A673 (cell line): ENCODE measurements around the gene SYT17. TPM values are rescaled to one million over a fixed set of nuclear protein-coding genes. Genes with fewer than 3 reads are reported as not detected.

Source experiments
- BruUV-seq: library from RNA; stranded (reverse); fragments of 400-500 nt; replicated peaks from 2 replicates; lab custom pipeline; 2021; lab: Mats Ljungman, UMichigan
- CTCF ChIA-PET: fragments of 300-600 bp; sonication (Branson Sonifier 250); formaldehyde crosslinking; loops from one replicate; lab custom pipeline; 2022; ENCODE audit warnings: antibody characterized with exemption; lab: Charles Lee
- POLR2A ChIA-PET: fragments of 300-600 bp; sonication (Branson Sonifier 250); formaldehyde crosslinking; loops from one replicate; lab custom pipeline; 2022; ENCODE audit warnings: antibody characterized with exemption; ENCODE audit not compliant: low non-redundant PET; lab: Charles Lee
- DNase-seq: peaks from one replicate; pipeline ENCODE4 v3.0.0-alpha.2; 2015; ENCODE audit warnings: low spot score
- H3K27ac ChIP-seq: fragments of 200-600 bp; sonication (generic); 2 replicates; pipeline ENCODE4 v1.5.1; 2016; ENCODE audit warnings: mixed run types, low read depth, mild to moderate bottlenecking, mixed read lengths, antibody characterized with exemption, low read length; ENCODE audit not compliant: poor library complexity, severe bottlenecking
- H3K27me3 ChIP-seq: fragments of 200-600 bp; sonication (generic); replicated peaks from 2 replicates; pipeline ENCODE4 v1.6.1; 2017; ENCODE audit warnings: mixed run types, low read depth, mild to moderate bottlenecking, mixed read lengths, antibody characterized with exemption, low read length; ENCODE audit not compliant: insufficient read depth, poor library complexity
- H3K36me3 ChIP-seq: fragments of 200-600 bp; sonication (generic); 2 replicates; pipeline ENCODE4 v1.6.1; 2016; ENCODE audit warnings: mixed run types, mild to moderate bottlenecking, mixed read lengths, antibody characterized with exemption, low read length; ENCODE audit not compliant: insufficient read depth, poor library complexity, severe bottlenecking
- H3K4me1 ChIP-seq: fragments of 200-600 bp; sonication (generic); 2 replicates; pipeline ENCODE4 v1.6.1; 2017; ENCODE audit warnings: mixed run types, mild to moderate bottlenecking, mixed read lengths, antibody characterized with exemption, low read length; ENCODE audit not compliant: insufficient read depth, poor library complexity, severe bottlenecking
- H3K4me3 ChIP-seq: fragments of 200-600 bp; sonication (generic); 2 replicates; pipeline ENCODE4 v1.5.1; 2016; ENCODE audit warnings: low read depth, mixed run types, mild to moderate bottlenecking, mixed read lengths, low read length; ENCODE audit not compliant: poor library complexity, severe bottlenecking
- H3K9me3 ChIP-seq: fragments of 200-600 bp; sonication (generic); 2 replicates; pipeline ENCODE4 v1.6.1; 2016; ENCODE audit warnings: mixed run types, low read depth, mild to moderate bottlenecking, mixed read lengths, antibody characterized with exemption, low read length; ENCODE audit not compliant: poor library complexity, severe bottlenecking
- CTCF ChIP-seq: fragments of 300-800, 200-600 bp; sonication (generic); conservative IDR thresholded peaks from 2 replicates; pipeline ENCODE4 v1.5.1; 2017; ENCODE audit warnings: low read depth, mild to moderate bottlenecking, antibody characterized with exemption, low read length, moderate library complexity, mixed read lengths
- EZH2 ChIP-seq: fragments of 200-600 bp; sonication (generic); IDR thresholded peaks from 2 replicates; pipeline ENCODE4 v1.6.1; 2017; ENCODE audit warnings: borderline replicate concordance, low read depth, mild to moderate bottlenecking, mixed read lengths, antibody characterized with exemption, low read length; ENCODE audit not compliant: poor library complexity, severe bottlenecking
- intact Hi-C: fragments of 100-400 bp; cut with micrococcal nuclease; formaldehyde crosslinking; loops from one replicate; pipeline ENCODE4 v1.10.0; 2022; ENCODE audit not compliant: unreplicated experiment
- total RNA-seq: library from RNA; stranded (reverse); gene quantifications from 2 replicates; pipeline ENCODE4 v1.2.3, GENCODE V29; 2021

Gene SYT17
- total RNA-seq, 1 experiment from 2014 or later, result 0.24 TPM

GRCh38 chr16:19172098-19172780, 4.2 kb downstream of the SYT17 start:
- no peaks in the 10 kb centered on the region for H3K36me3 ChIP-seq
- H3K4me1 ChIP-seq, result no peaks in the 10 kb centered on the region
- TF ChIP-seq CTCF (no peak), EZH2 (no peak)
- no TSS peak for BruUV-seq
- POLR2A ChIA-PET, result no interaction called here
- H3K4me3 ChIP-seq, result no peak overlapping the region
- H3K27me3 ChIP-seq, result peaks cover 31% of the 10 kb centered on the region
- CTCF ChIA-PET, result no interaction called here
- H3K27ac ChIP-seq, result no peak overlapping the region
- DNase-seq, result no peak
- intact Hi-C loops, result no loop called here
- H3K9me3 ChIP-seq, result no peaks in the 10 kb centered on the region

- H3K27me3 ChIP-seq, result peaks cover 25% of the 10 kb centered on the region
- no TSS peak for BruUV-seq
- TF ChIP-seq EZH2 (no peak), CTCF (no peak)
- intact Hi-C loops, result no loop called here
- no peak overlapping the region for H3K27ac ChIP-seq
- no peaks in the 10 kb centered on the region for H3K4me1 ChIP-seq
- H3K9me3 ChIP-seq, result no peaks in the 10 kb centered on the region
- no peak overlapping the region for H3K4me3 ChIP-seq
- DNase-seq, result no peak
- H3K36me3 ChIP-seq, result no peaks in the 10 kb centered on the region
- CTCF ChIA-PET, result no interaction called here
- POLR2A ChIA-PET, result no interaction called here
Observed at GRCh38 chr16:19173059-19173458, 5.0 kb downstream of the SYT17 start.

- intact Hi-C loops, result no loop called here
- Histone ChIP-seq H3K27ac (no peak overlapping the region), H3K36me3 (no peaks in the 10 kb centered on the region), H3K4me3 (no peak overlapping the region), H3K4me1 (no peaks in the 10 kb centered on the region), H3K9me3 (no peaks in the 10 kb centered on the region), H3K27me3 (peaks cover 18% of the 10 kb centered on the region)
- TF ChIP-seq CTCF (no peak), EZH2 (no peak)
- ChIA-PET POLR2A (no interaction called here), CTCF (interaction anchor here (0.5 kb wide), 1 partner anchor 227 kb away, joined by 3 read pairs; no protein-coding TSS in a partner anchor)
- BruUV-seq, result no TSS peak
- DNase-seq, result no peak
Observed at GRCh38 chr16:19173649-19174383, 5.8 kb downstream of the SYT17 start.
